HG03571 (cell line): ENCODE data around the gene FARS2.

Experiments used
- ATAC-seq: cut with Tn5 transposase; IDR thresholded peaks from one replicate; pipeline ENCODE4 v1.9.1; 2021; ENCODE audit not compliant: unreplicated experiment

Gene FARS2

DNA sequence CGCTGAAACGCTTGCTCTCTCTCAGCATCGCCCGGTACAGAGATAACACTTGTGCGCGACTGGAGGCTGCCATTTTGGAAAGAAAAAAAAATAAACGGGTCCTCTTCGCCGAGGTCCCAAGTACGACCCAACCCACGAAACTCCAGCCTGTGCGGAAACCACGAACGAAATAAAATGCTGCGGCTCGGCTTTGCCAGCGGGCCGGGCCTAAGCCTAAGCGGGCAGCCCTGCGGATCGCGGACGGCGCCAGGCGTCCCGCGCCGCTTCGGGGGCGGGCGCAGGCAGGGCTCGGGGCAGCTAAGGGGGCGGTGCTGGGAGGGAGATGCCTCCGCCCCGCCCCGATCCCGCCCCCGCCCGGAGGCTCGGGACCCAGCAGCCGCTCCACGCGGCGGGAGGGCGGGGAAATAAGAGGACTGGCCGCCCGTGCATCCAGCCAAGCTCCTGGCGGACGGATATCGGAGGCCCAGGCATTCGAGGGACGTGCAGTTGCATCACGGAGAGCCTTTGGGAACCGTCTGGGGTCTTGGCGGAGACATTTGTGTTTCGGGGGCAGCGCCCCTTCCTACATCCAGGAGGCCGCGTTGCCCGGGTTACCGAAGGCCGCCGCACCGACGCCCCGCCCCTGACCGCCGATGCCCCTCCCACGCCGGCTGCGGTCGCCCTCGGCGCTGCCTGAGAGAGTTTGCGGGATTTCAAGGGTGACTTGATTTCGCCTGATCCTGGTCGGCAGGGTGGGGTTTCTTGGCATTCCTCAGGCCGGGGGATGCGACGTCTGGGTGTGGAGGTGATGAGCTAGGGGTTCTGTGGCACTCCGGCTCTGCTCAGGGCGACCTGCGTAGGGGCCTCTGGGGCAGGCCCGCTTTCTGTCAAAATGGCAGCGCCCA, at the start of gene FARS2, which contains the start of gene LYRM4:
Gene FARS2 (plus strand): TSS at position 853 of the 884 bp plus-strand sequence.
Gene LYRM4 (minus strand): TSS at position 290 of the 884 bp plus-strand sequence. CDS start 217 bp downstream, at position 73.
- ATAC-seq: peak; percentile 71

- ATAC-seq: no peak
Measured at GRCh38 chr6:5213836-5214235, 47.5 kb upstream of the FARS2 start.

DNA sequence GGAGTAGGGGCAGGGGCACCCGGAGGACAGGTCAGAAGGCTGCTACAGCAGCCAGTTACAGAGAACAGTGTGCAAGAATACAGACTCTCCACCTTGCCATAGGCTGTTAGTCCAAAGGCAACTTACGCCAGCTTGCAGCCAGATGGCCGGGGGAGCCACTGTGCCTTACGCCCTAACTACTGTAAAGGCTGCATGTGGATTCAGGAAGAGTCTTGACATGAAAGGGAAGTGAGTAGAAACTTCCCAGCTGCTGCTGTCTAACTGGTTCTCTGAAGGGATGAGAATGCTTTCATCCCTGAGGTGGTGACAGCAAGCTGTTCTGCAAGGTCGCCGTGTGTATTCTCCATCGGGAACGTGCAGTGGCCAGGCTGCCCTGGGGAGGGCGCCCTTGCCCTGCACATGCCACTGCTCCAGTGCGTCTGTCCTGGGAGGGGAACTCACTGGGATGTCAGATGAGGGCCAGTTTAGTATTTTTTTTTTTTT, 46.7 kb upstream of the FARS2 start:
- ATAC-seq: no peak

DNA sequence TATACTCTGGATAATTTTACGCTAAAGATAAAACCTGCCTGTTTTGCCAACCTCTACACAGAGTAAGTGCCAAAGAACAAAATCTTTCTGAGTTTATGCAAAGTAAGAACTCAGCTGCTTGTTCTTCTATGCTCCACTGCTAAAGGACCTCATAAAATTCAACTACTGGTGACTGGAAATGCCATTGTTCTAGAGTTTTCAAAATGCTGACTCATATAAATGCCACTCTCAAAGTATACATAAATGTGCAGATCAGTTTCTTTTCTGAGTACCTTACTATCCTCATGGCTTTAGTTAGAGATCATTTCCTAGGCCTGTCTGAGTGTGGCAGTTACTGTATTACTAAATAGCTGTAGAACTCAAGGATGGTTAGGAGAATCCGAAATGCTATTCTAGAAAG, 46.2 kb upstream of the FARS2 start:
- ATAC-seq: no peak

- ATAC-seq: no peak
Measured at GRCh38 chr6:5215799-5216198, 45.5 kb upstream of the FARS2 start.

- no peak for ATAC-seq
Measured at GRCh38 chr6:5217356-5217755, 44.0 kb upstream of the FARS2 start.

DNA sequence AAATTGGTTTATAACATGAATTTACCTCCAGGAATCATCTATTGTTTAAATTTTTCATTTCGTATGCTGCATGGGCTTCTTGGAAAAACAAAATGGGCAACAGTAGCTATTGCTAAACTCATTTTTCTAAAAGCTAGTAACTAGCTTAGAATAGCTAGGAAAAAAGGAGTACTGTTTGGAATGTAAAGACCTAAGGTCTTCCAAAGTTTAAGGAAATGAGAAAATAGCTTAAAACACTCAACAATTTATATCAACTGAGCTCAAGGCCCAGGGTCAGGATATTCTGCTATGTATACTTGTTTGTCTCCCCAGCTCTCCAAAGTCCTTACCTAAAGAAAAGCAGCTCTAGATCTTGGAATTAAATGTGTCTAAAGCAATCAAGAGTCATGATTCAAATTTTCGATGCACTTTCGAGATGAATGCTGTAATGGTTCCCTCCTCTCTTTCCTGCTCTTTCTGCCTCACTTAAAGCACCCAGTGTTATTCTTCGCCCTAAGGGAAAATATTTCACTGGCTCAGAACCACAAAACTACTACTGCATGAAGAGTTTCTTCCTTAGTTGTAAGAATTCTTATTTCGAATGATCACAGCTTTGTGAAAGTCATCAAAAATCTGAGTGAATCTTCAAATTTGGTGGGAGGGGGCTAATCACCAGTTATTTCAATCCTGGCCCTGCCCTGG, 42.2 kb upstream of the FARS2 start:
- no peak for ATAC-seq

GRCh38 chr6:5220443-5220842, 40.9 kb upstream of the FARS2 start:
- no peak for ATAC-seq

DNA sequence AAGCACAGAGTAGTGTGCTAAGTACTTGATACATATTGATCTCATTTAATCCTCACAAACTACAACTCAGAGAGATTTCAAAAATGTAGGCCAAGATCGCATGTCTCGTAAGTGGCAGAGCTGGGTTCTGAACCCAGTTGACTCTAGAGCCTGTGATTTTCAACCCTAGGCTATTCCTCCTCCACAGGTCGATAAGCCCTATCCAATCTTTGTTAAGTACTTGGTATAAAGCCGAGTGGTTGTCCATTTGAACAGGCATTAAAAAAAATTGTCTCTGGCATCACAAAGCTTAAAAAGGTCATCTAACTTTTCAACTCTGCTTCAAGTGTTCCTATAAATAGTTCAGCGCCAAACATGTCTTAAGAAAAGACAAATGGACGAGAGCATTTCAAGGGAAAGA, 38.0 kb upstream of the FARS2 start:
- ATAC-seq: no peak

DNA sequence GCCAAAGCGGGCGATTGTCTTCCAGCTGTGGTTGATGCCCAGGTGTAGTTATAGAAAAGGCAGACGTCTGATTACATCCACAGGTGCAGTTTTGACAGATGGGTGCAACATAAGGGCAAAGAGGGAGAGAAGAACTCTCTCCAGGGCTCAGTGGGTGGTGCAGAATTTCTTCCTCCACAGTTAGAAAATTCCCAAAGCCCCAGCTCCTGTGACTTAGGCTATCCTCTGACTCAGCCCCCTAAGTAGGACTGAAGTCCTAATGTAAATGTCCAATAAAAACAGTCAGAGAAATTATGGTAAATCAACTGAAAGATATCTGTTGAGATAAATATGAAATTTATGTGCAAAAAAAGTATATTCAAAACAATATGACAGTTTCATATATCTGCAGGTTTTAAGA, 32.0 kb upstream of the FARS2 start:
- ATAC-seq: no peak

GRCh38 chr6:5230081-5230480, 31.2 kb upstream of the FARS2 start:
- no peak for ATAC-seq

DNA sequence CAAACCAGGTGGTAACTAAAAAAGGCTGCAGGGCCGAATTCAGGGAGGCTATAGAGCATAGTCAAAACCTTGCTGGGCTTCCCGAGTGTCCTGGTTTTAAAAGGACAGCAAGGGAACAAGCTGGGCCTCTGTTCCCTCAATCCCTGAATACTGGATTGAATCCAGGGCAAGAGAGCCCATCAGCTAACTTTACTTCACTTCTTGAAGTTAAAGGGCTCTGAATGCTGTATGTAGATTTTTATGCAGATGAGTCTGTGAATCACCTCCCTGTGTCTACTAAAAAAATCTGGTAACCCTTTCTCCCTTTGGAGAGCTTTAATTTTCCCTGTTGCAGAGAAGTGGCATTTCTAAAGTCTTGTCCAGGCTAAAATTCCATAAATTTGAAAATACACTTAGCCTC, 30.0 kb upstream of the FARS2 start:
- no peak for ATAC-seq

- no peak for ATAC-seq
Measured at GRCh38 chr6:5234874-5235273, 26.4 kb upstream of the FARS2 start.

GRCh38 chr6:5235830-5236229, 25.5 kb upstream of the FARS2 start:
- no peak for ATAC-seq

DNA sequence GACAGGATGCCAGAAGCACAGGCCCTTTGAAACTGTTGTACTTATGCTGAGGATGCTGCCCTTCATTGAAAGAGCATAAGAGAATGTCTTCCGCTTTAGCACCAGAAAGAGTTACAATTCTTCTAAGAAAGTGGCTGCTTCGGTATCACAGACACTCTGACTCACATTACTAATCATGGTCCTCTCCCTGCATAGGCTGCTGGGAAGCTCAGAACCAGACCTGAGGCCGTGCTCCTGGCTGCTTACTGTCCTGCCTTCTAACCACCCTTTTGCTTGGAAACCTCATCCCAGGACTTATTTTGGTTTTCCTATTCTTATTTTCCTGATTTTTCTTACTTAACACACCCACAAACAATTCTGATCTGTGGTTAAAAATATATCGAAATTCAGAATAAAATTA, 23.5 kb upstream of the FARS2 start:
- ATAC-seq: no peak

- no peak for ATAC-seq
Measured at GRCh38 chr6:5238336-5238735, 23.0 kb upstream of the FARS2 start.

- no peak for ATAC-seq
Measured at GRCh38 chr6:5241252-5241651, 20.1 kb upstream of the FARS2 start.

- no peak for ATAC-seq
Measured at GRCh38 chr6:5243069-5243468, 18.2 kb upstream of the FARS2 start.

- ATAC-seq: no peak
Measured at GRCh38 chr6:5246141-5247097, 14.9 kb upstream of the FARS2 start.

DNA sequence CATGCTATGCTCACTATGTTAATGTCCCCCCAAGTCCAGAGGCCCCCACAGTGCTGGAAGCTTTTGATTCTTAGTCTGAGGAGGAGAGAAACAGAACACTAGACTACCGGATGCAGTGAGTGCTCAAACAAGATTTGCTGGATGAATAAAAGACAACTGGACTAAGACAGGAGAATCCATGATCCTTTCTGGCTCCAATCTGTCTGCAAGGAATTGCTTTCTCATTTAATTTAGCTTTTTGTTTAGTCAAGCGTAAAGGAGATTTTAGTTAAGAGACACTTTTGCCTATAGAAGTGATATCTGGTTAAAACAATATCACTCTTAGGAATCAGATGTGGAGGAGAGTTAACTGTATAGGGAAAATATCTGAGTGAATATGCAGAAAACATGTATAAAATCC, 14.1 kb upstream of the FARS2 start:
- ATAC-seq: no peak
